ENCODE results near the gene CPNE5. TPM values are rescaled to one million over a fixed set of nuclear protein-coding genes. Genes with fewer than 3 reads are reported as not detected.

Gene CPNE5
- total and polyA plus RNA-seq, 2 experiments from 2014 or later: 0.30 to 1.2 TPM

GRCh38 chr6:36769676-36770499, 69.4 kb downstream of the CPNE5 start:
- TF ChIP-seq CTCF (IDR thresholded peaks at IDR 0.05; ENCODE audit: poor library complexity) (no peak), EZH2phosphoT487 (IDR thresholded peaks at IDR 0.05; ENCODE audit: low read depth, severe bottlenecking, unreplicated experiment) (no peak), EZH2 (IDR thresholded peaks at IDR 0.05; ENCODE audit: borderline replicate concordance) (no peak)
- no peaks in the 10 kb centered on the region for H3K27me3 ChIP-seq
- no peaks in the 10 kb centered on the region for H4K20me1 ChIP-seq (ENCODE audit: insufficient read depth, poor library complexity, severe bottlenecking)
- no peak overlapping the region for H2AFZ ChIP-seq
- H3K27ac ChIP-seq: no peak overlapping the region
- no peak for DNase-seq (ENCODE audit: low spot score)
- H3K79me2 ChIP-seq: no peaks in the 10 kb centered on the region
- no peaks in the 10 kb centered on the region for H3K36me3 ChIP-seq (replicated peaks; ENCODE audit: insufficient read depth, low read depth)
- no peaks in the 10 kb centered on the region for H3K9me2 ChIP-seq (replicated peaks; ENCODE audit: insufficient read depth)
- no peaks in the 10 kb centered on the region for H3K4me1 ChIP-seq (ENCODE audit: insufficient read depth)
- no peaks in the 10 kb centered on the region for H3K9me3 ChIP-seq (ENCODE audit: low read depth)
- no peak overlapping the region for H3K4me2 ChIP-seq
- WGBS (ENCODE audit: low lambda C conversion rate, missing lambda C conversion rate): 87% methylated on average over 18 of the region's 18 CpGs
- H3K4me3 ChIP-seq: no peak overlapping the region

DNA sequence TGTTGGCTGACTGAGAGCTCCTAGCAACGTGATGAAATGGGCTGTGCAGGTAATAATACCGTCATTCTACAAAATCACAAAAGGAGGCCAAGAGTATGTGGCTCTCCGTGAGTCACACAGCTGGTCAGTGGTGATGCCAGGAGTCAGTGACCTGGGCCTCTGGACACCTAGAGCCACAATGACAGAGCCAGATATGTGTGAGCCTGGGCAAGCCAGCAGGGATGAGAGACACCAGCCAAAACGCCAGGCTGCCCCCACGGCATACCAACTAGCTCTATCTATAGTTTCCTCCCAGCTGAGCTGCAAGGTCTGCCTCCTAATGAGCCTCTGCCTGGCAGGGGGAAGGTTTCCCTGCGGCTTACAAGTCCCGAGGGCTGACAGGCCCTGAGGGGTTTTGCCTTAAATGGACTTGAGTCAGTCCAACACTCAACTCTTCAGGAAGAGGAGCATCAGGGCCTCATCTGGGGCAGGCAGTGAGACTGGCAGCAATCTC, 70.0 kb downstream of the CPNE5 start:
- no peaks in the 10 kb centered on the region for H3K9me3 ChIP-seq (ENCODE audit: low read depth)
- no peak for TF ChIP-seq EZH2 (IDR thresholded peaks at IDR 0.05; ENCODE audit: borderline replicate concordance)
- TF ChIP-seq CTCF (IDR thresholded peaks at IDR 0.05; ENCODE audit: poor library complexity): no peak
- TF ChIP-seq EZH2phosphoT487 (IDR thresholded peaks at IDR 0.05; ENCODE audit: low read depth, severe bottlenecking, unreplicated experiment): no peak
- H3K4me3 ChIP-seq: no peak overlapping the region
- H3K4me2 ChIP-seq: no peak overlapping the region
- no peaks in the 10 kb centered on the region for H3K27me3 ChIP-seq
- no peak for DNase-seq (ENCODE audit: low spot score)
- H3K4me1 ChIP-seq (ENCODE audit: insufficient read depth): no peaks in the 10 kb centered on the region
- H3K9me2 ChIP-seq (replicated peaks; ENCODE audit: insufficient read depth): no peaks in the 10 kb centered on the region
- H3K79me2 ChIP-seq: no peaks in the 10 kb centered on the region
- H3K27ac ChIP-seq: no peak overlapping the region
- H4K20me1 ChIP-seq (ENCODE audit: insufficient read depth, poor library complexity, severe bottlenecking): no peaks in the 10 kb centered on the region
- H2AFZ ChIP-seq: no peak overlapping the region
- no peaks in the 10 kb centered on the region for H3K36me3 ChIP-seq (replicated peaks; ENCODE audit: insufficient read depth, low read depth)
- 58% methylated on average over 7 of the region's 7 CpGs for WGBS (ENCODE audit: low lambda C conversion rate, missing lambda C conversion rate)

DNA sequence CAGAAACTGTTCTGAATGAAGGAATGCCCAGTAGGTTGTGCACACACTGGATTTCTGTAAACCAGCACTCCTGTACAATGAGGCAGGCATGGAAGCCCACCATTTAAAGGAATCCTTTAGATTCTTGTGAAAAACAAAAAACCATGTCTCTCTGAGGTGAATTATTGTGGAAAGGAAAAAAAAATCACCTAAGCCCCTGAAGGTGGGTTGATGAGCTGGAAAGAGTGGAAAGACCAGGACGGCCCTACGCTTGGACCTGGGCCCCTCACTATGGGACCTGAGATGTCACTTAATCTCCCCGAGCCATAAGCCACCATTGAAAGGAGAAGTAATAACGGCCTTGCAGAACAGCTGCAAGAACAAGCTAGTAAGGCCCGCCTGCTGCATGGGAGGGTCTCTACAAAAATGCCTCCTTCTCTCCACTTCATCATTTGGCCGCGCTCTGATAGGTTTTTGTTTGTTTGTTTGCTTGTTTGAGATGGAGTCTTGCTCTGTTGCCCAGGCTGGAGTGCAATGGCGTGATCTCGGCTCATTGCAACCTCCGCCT, 72.8 kb downstream of the CPNE5 start:
- H2AFZ ChIP-seq: no peak overlapping the region
- H3K9me2 ChIP-seq (replicated peaks; ENCODE audit: insufficient read depth): no peaks in the 10 kb centered on the region
- H3K4me2 ChIP-seq: no peak overlapping the region
- no peaks in the 10 kb centered on the region for H3K27me3 ChIP-seq
- no peak overlapping the region for H3K4me3 ChIP-seq
- no peaks in the 10 kb centered on the region for H3K79me2 ChIP-seq
- H4K20me1 ChIP-seq (ENCODE audit: insufficient read depth, poor library complexity, severe bottlenecking): no peaks in the 10 kb centered on the region
- H3K4me1 ChIP-seq (ENCODE audit: insufficient read depth): no peaks in the 10 kb centered on the region
- WGBS (ENCODE audit: low lambda C conversion rate, missing lambda C conversion rate): 88% methylated on average over 10 of the region's 10 CpGs
- no peak for DNase-seq (ENCODE audit: low spot score)
- H3K27ac ChIP-seq: no peak overlapping the region
- H3K9me3 ChIP-seq (ENCODE audit: low read depth): no peaks in the 10 kb centered on the region
- TF ChIP-seq CTCF (IDR thresholded peaks at IDR 0.05; ENCODE audit: poor library complexity): no peak
- TF ChIP-seq EZH2phosphoT487 (IDR thresholded peaks at IDR 0.05; ENCODE audit: low read depth, severe bottlenecking, unreplicated experiment): no peak
- no peak for TF ChIP-seq EZH2 (IDR thresholded peaks at IDR 0.05; ENCODE audit: borderline replicate concordance)
- no peaks in the 10 kb centered on the region for H3K36me3 ChIP-seq (replicated peaks; ENCODE audit: insufficient read depth, low read depth)
